Activated naive CD8-positive, alpha-beta T cell treated with anti-CD3 and anti-CD28 coated beads, Interleukin-2, amount 10 ng/mL, durations not matched to agents 7 days and 5 days (primary cell): Measurements from ENCODE around the gene SDHAF4. TPM values are rescaled to one million over a fixed set of nuclear protein-coding genes. Genes with fewer than 3 reads are reported as not detected.
A peak's percentile ranks its signal among the peaks of the same experiment; 100 is the strongest.

Experiments
- ATAC-seq: fragments of 150-1000 bp; cut with Tn5 transposase; one replicate; pipeline ENCODE4 v1.10.0; 2021; ENCODE audit warnings: low read depth, moderate library complexity
- POLR2A ChIA-PET: fragments of 350-600 bp; sonication (Branson Sonifier 250); formaldehyde crosslinking; loops from one replicate; lab custom pipeline; 2021; ENCODE audit warnings: antibody characterized with exemption; lab: Charles Lee
- DNase-seq: peaks from one replicate; pipeline ENCODE4 v3.0.0; 2021
- H3K27ac Mint-ChIP-seq: one replicate; pipeline ENCODE4 v1.8.0; 2022; ENCODE audit warnings: mild to moderate bottlenecking, mixed read lengths
- H3K27me3 Mint-ChIP-seq: one replicate; pipeline ENCODE4 v1.8.0; 2022; ENCODE audit warnings: mild to moderate bottlenecking, moderate library complexity, mixed read lengths
- H3K36me3 Mint-ChIP-seq: one replicate; pipeline ENCODE4 v1.8.0; 2021; ENCODE audit warnings: mild to moderate bottlenecking, mixed read lengths
- H3K4me1 Mint-ChIP-seq: one replicate; pipeline ENCODE4 v1.8.0; 2021; ENCODE audit warnings: mixed read lengths
- H3K4me3 Mint-ChIP-seq: one replicate; pipeline ENCODE4 v1.8.0; 2022; ENCODE audit warnings: mild to moderate bottlenecking, moderate library complexity, mixed read lengths
- H3K9me3 Mint-ChIP-seq: one replicate; pipeline ENCODE4 v1.8.0; 2021; ENCODE audit warnings: mixed read lengths
- total RNA-seq, 2 experiments: library from RNA; stranded (reverse); gene quantifications; one replicate each; pipeline ENCODE4 v1.2.3, GENCODE V29; 2021

The SDHAF4 gene
- 10 to 100 TPM; 13.9 to 15.9 TPM for total RNA-seq

DNA sequence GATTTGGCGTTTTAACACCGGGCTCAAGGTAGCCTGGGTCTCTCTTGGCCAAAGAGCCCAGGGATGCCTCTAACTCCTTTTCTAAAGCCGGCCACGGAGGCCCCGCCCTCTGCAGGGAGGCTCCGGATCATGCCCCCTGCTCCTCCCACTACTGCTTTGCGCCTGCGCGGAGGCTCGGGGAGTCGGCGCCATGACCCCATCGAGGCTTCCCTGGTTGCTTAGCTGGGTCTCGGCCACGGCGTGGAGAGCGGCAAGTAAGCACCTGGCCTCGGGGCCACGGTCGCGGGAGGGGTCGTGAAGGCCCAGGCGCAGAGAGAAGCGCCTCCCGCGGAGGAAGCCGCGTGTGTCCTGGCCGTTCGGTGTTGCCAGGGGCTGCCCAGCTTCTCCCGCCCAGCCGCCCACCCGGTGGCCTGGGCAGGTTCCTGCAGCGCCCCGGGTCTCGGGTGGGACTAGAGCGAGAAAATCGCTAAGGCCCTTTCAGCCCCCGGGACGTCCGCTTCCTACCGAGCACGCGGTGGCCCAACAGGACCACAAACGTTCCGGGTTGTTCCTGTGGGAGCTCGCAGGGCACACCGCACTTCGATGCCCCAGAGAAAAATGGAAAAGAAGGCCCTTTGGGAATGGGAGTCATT is at the start of gene SDHAF4:
TSS of gene SDHAF4 (plus strand) at position 180 of the 632 bp plus-strand sequence. CDS start at position 191, 11 bp downstream.
- Mint-ChIP-seq H3K9me3 (peaks cover 1% of the 10 kb centered on the region), H3K4me3 (peak within 1 kb of the TSS; percentile 89), H3K27me3 (no peaks in the 10 kb centered on the region), H3K27ac (peak within 1 kb of the TSS; percentile 83), H3K4me1 (peaks cover 10% of the 10 kb centered on the region), H3K36me3 (peaks cover 22% of the 10 kb centered on the region)
- ATAC-seq = peak; percentile 100
- POLR2A ChIA-PET = interaction anchor here (0.8 to 3.0 kb wide), 5 partner anchors 8 to 154 kb away, joined by 3 to 25 read pairs (median 8); partner anchors contain the start of genes FAM135A and SMAP1
- peak; percentile 96 for DNase-seq

DNA sequence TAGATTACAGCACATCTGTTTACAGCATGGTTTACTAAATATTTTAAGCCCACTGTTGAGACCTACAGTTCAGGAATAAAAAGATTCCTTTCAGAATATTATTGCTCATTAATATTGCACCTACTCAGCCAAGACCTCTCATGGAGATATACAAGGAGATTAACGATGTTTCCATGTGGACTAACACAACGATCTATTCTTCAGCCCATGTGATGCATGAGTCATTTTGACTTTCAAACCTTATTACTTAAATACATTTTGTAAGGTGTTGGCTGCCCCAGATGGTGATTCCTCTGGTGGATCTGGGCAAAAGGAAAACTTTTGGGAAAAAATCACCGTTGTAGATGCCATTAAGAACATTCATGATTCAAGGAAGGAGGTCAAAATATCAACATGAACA is 48.0 kb upstream of the SDHAF4 start:
- ATAC-seq (no peak), DNase-seq (no peak)
- H3K9me3 Mint-ChIP-seq = no peaks in the 10 kb centered on the region
- H3K36me3 Mint-ChIP-seq = peaks cover 1% of the 10 kb centered on the region
- no peak overlapping the region for H3K27ac Mint-ChIP-seq
- peaks cover 6% of the 10 kb centered on the region for H3K4me1 Mint-ChIP-seq
- H3K27me3 Mint-ChIP-seq = no peaks in the 10 kb centered on the region
- POLR2A ChIA-PET = no interaction called here
- H3K4me3 Mint-ChIP-seq = no peak overlapping the region

DNA sequence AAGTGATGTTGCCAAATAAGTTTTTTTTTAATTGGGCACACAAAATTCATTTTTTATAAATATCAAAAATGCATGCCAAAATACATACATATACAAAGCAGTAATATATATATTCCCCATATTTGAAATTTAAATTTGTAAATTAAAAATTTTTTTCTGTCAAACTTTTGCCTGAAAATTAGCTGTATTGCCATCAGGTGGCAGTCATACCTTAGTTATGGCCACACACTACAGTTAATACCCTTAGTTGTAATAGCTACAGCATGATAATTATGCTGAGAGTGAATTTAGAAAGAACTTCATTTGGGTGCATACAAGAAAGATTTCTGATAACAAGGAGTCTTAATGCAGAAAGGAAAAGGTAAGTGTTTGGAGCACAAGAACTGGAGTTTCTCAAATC is 46.2 kb upstream of the SDHAF4 start:
- no peak overlapping the region for H3K4me3 Mint-ChIP-seq
- no peak for DNase-seq
- peaks cover 6% of the 10 kb centered on the region for H3K4me1 Mint-ChIP-seq
- ATAC-seq = no peak
- H3K36me3 Mint-ChIP-seq = peaks cover 1% of the 10 kb centered on the region
- POLR2A ChIA-PET = no interaction called here
- H3K27me3 Mint-ChIP-seq = no peaks in the 10 kb centered on the region
- no peak overlapping the region for H3K27ac Mint-ChIP-seq
- no peaks in the 10 kb centered on the region for H3K9me3 Mint-ChIP-seq

DNA sequence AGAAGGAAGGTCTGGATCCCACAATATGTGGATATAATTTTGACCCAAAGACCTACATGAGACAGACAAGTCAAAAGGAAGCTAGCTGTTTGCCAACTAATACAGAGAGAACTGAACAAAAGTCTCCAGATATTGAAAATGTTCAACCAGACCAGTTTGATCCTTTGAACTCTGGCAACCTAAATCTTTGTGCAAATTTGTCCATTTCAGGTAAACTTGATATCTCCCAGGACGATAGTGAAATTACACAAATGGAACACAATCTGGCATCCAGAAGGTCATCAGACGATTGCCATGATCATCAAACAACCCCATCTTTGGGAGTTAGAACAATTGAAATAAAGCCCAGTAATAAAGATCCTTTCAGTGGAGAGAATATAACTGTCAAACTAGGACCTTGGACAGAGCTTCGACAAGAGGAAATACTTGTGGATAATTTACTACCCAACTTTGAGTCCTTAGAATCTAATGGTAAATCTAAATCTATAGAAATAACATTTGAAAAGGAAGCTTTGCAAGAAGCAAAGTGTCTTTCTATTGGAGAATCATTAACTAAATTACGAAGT is 41.9 kb upstream of the SDHAF4 start:
- Mint-ChIP-seq H3K9me3 (no peaks in the 10 kb centered on the region), H3K4me1 (peaks cover 3% of the 10 kb centered on the region), H3K36me3 (peaks cover 4% of the 10 kb centered on the region), H3K4me3 (no peak overlapping the region), H3K27ac (no peak overlapping the region), H3K27me3 (no peaks in the 10 kb centered on the region)
- POLR2A ChIA-PET = no interaction called here
- DNase-seq = no peak
- ATAC-seq = no peak

DNA sequence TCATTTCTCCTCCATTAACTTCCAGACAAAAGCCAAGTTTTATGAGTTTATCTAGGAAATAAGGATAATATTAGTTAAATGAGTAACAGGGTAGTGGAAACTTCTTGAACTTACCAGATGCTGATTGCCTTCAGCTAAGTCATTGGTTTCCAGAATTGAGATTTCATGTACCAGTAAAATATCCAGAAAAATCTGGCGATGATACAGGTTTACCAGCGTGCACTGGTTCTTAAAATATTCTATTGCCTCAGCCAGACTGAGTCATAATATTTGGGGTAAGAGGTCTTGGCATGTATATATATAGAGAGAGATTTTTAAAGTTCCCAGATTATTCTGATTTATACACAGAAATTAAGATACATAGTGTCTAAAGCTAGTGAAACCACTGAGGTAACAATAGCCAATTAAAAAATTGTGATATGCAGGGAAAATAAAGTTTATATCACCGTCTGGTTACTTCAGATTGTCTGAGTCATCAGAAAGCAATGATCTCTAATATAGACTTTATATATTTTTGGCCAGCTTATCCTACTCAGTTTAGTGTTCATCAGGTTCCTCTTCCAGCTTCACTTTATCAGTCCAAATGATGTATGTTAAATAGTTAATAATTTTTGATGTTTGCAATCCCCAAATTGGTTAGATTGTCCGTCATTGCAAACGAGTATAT is 39.5 kb upstream of the SDHAF4 start:
- H3K36me3 Mint-ChIP-seq = peaks cover 4% of the 10 kb centered on the region
- peaks cover 3% of the 10 kb centered on the region for H3K4me1 Mint-ChIP-seq
- no peak for DNase-seq
- H3K27me3 Mint-ChIP-seq = no peaks in the 10 kb centered on the region
- POLR2A ChIA-PET = interaction anchor here (0.6 kb wide), 1 partner anchor 94 kb away, joined by 4 read pairs; no protein-coding TSS in a partner anchor
- H3K4me3 Mint-ChIP-seq = no peak overlapping the region
- no peaks in the 10 kb centered on the region for H3K9me3 Mint-ChIP-seq
- ATAC-seq = no peak
- H3K27ac Mint-ChIP-seq = no peak overlapping the region

DNA sequence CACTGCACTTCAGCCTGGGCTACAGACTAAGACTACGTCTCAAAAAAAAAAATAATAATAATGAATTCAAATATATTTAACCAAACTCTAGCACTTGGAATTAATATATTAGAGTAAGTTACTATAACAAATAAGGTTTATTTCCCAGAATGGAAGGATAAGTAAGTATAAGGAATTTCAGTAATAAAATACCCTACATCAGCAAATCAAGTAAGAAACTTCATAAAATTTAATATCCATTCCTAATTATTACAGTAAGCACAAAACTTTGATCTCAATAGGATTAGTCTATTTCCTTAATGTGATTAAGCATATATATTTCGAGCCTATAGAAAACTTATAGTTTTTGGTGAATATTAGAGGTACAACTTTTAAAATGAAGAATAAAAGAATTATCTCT is 36.7 kb upstream of the SDHAF4 start:
- Mint-ChIP-seq H3K27me3 (no peaks in the 10 kb centered on the region), H3K4me1 (peaks cover 3% of the 10 kb centered on the region), H3K36me3 (peaks cover 2% of the 10 kb centered on the region), H3K4me3 (no peak overlapping the region), H3K27ac (no peak overlapping the region), H3K9me3 (no peaks in the 10 kb centered on the region)
- DNase-seq (no peak), ATAC-seq (no peak)
- POLR2A ChIA-PET = no interaction called here

- DNase-seq (no peak), ATAC-seq (no peak)
- no peaks in the 10 kb centered on the region for H3K9me3 Mint-ChIP-seq
- peaks cover 1% of the 10 kb centered on the region for H3K4me1 Mint-ChIP-seq
- H3K27ac Mint-ChIP-seq = no peak overlapping the region
- H3K36me3 Mint-ChIP-seq = peaks cover 2% of the 10 kb centered on the region
- POLR2A ChIA-PET = no interaction called here
- no peak overlapping the region for H3K4me3 Mint-ChIP-seq
- H3K27me3 Mint-ChIP-seq = no peaks in the 10 kb centered on the region
Observed at GRCh38 chr6:70531133-70531532, 35.6 kb upstream of the SDHAF4 start.

- DNase-seq (no peak), ATAC-seq (no peak)
- Mint-ChIP-seq H3K27me3 (no peaks in the 10 kb centered on the region), H3K27ac (no peak overlapping the region), H3K4me3 (no peak overlapping the region), H3K4me1 (peaks cover 2% of the 10 kb centered on the region), H3K36me3 (no peaks in the 10 kb centered on the region), H3K9me3 (no peaks in the 10 kb centered on the region)
- POLR2A ChIA-PET = no interaction called here
Observed at GRCh38 chr6:70537266-70537665, 29.5 kb upstream of the SDHAF4 start.

DNA sequence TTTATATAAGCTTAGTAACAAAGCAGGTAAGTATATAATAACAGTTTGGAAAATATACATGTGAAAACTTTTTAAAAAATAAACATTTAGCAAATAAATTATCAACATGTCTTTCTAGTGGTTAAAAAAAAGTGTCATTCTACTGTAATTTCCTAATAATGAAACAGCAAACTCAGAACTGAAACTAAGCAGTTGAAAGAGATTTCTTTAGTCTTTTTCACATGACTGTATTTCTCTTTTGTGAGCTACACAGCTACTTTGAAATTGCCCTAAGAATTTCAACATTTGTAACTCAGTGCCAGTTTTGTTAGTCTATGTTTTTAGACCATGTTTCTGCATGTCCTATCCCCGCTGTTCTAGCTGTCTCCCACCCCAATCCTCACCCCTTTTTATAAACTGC is 28.4 kb upstream of the SDHAF4 start:
- POLR2A ChIA-PET = no interaction called here
- no peaks in the 10 kb centered on the region for H3K27me3 Mint-ChIP-seq
- H3K9me3 Mint-ChIP-seq = no peaks in the 10 kb centered on the region
- H3K4me1 Mint-ChIP-seq = peaks cover 2% of the 10 kb centered on the region
- ATAC-seq (no peak), DNase-seq (no peak)
- H3K27ac Mint-ChIP-seq = no peak overlapping the region
- no peaks in the 10 kb centered on the region for H3K36me3 Mint-ChIP-seq
- no peak overlapping the region for H3K4me3 Mint-ChIP-seq

DNA sequence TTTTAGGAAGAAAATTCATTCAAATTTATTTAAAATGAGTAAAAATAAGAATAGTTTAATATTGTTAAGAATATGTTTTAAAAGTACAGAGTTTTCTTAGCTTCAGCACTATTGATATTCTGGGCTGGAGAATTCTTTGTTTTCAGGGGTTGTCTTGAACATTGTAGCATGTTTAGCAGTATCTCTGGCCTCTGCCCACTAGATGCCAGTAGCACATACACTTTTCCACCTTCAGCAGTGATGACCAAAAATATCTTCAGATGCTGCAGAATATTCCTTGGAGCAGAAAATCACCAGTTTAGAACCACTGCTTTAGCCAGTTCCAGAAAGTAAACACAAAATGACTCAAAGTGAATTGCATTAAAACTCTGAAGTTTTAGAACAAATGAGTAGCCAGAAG is 19.4 kb upstream of the SDHAF4 start:
- H3K27ac Mint-ChIP-seq = no peak overlapping the region
- H3K4me3 Mint-ChIP-seq = no peak overlapping the region
- H3K27me3 Mint-ChIP-seq = no peaks in the 10 kb centered on the region
- DNase-seq = no peak
- H3K4me1 Mint-ChIP-seq = no peaks in the 10 kb centered on the region
- H3K36me3 Mint-ChIP-seq = no peaks in the 10 kb centered on the region
- peak; percentile 50 for ATAC-seq
- H3K9me3 Mint-ChIP-seq = no peaks in the 10 kb centered on the region
- POLR2A ChIA-PET = interaction anchor here (1.1 kb wide), 1 partner anchor 17 kb away, joined by 3 read pairs; no protein-coding TSS in a partner anchor

DNA sequence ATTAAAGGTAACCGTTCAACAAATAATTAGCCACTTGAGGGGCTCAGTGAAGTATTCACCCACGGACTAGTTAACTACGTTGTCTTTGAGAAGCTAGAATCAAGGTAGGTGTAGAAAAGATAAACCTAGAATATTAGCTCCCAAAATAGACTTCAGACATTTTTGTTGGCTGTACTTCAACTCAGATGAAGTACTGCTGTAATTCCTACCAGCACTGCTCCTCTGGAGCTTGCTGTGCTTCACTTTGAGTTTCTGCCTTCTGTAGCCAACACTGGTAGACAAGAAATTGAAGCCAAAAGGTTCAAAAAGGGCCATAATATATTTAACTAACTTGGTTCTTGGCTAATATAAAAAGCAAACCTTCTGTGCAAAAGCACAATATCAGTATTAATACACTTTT is 18.8 kb upstream of the SDHAF4 start:
- ATAC-seq (no peak), DNase-seq (no peak)
- no peaks in the 10 kb centered on the region for H3K27me3 Mint-ChIP-seq
- H3K4me3 Mint-ChIP-seq = no peak overlapping the region
- H3K4me1 Mint-ChIP-seq = no peaks in the 10 kb centered on the region
- no peaks in the 10 kb centered on the region for H3K36me3 Mint-ChIP-seq
- POLR2A ChIA-PET = interaction anchor here (1.1 kb wide), 1 partner anchor 17 kb away, joined by 3 read pairs; no protein-coding TSS in a partner anchor
- no peaks in the 10 kb centered on the region for H3K9me3 Mint-ChIP-seq
- H3K27ac Mint-ChIP-seq = no peak overlapping the region

- POLR2A ChIA-PET = no interaction called here
Observed at GRCh38 chr6:70549327-70549726, 17.4 kb upstream of the SDHAF4 start.

DNA sequence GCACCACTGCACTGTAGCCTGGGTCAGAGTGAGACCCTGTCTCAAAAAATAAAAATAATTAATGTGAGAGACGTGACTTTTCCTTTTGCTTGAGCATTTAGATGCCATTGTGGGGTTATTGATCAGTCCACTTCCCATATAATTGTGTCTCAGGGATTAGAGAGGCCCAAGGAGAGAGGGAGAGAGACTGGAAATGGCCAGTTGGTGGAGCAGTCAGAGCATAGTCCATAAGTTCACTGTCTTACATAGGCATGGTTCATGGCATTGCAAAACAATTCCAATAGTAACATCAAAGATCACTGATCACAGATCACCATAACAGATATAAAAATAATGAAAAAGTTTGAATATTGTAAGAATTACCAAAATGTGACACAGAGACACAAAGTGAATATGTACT is 15.2 kb upstream of the SDHAF4 start:
- Mint-ChIP-seq H3K9me3 (no peaks in the 10 kb centered on the region), H3K4me3 (no peak overlapping the region), H3K27me3 (no peaks in the 10 kb centered on the region), H3K4me1 (no peaks in the 10 kb centered on the region), H3K36me3 (no peaks in the 10 kb centered on the region), H3K27ac (no peak overlapping the region)
- POLR2A ChIA-PET = no interaction called here
- DNase-seq (no peak), ATAC-seq (no peak)

More at GRCh38 chr6:70549327-70549726, 17.4 kb upstream of the SDHAF4 start:
- no peak overlapping the region for H3K4me3 Mint-ChIP-seq
- DNase-seq (no peak), ATAC-seq (no peak)
- no peaks in the 10 kb centered on the region for H3K27me3 Mint-ChIP-seq
- H3K27ac Mint-ChIP-seq = no peak overlapping the region
- no peaks in the 10 kb centered on the region for H3K9me3 Mint-ChIP-seq
- H3K4me1 Mint-ChIP-seq = no peaks in the 10 kb centered on the region
- H3K36me3 Mint-ChIP-seq = no peaks in the 10 kb centered on the region
